Skeletal muscle cell (primary cell): Measurements from ENCODE around the gene RNF150.
"Not testable (repeated sequence)": the region's sequence is repeated elsewhere in the genome, so short reads cannot be mapped to it uniquely, and the experiment has no call there.

Experiments used
- DNase-seq: peaks from one replicate; pipeline ENCODE4 v3.0.0-alpha.2; 2010; ENCODE audit warnings: low read depth
- H3K4me3 ChIP-seq: 2 replicates; pipeline ENCODE4 v1.5.1; 2011; ENCODE audit warnings: low read depth, mild to moderate bottlenecking, control low read depth, low read length, moderate library complexity

The RNF150 gene

DNA sequence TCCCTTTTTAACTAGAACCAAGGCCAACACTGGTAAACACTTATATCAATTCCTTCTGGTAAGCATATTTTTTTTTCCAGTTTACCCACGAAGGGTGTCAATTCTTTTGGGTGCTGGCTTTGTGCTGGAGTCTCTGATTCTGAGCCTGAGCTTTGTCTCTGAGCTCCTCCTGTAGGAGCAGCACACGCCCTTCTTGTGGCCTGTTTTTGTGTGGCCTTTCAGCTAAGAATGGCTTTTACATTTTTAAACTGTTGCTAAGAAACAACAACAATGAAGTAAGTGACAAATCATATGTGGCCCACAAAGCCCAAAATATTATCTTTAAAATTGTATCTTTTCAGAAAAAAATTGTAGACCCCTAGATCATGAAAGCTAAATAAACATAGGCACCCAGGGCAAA lies 279.1 kb downstream of the RNF150 start:
- DNase-seq = no peak
- no peak overlapping the region for H3K4me3 ChIP-seq

DNA sequence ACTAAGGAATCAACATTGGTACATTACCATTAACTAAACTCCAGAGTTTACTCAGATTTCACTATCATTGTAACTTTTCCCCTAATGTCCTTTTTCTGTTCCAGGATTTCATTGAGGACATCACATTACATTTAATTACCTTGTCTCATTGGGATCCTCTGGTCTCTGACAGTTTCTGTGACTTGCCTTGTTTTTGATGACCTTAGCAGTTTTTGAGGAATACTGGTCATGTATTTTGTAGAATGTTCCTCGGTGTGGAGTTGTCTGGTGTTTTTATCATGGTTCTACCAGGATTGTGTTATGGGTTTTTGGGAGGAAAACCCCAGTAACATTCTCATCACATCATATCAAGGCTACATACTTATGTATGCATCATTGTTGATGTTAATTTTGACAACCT lies 281.5 kb downstream of the RNF150 start:
- no peak overlapping the region for H3K4me3 ChIP-seq
- DNase-seq = no peak

DNA sequence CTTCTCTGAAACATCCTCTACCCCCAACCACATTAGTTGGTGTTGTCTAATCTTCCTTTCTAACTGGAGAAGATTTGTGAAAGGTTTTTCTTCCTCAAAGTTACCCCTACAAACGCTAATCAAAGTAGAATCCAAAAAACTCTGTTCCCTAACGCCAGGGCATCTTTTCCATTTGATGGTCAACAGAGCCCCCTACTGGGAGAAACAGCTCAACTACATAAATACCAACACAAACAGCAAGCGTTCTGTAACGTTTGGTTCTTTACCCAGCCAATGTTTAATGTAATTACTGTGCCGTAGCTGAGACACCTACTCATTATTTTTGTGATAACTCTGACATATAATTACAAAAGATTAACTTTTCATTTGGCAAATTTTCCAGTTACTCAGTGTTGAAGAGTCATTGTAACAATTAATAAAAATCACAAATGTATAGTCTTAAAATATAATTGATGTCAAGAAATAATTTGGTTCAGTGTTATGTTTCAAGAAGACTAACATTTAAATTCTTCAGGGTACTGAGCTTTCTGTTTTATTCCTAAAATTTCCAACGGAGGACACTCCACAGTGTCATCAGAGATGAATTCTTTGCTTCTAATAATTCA lies 282.1 kb downstream of the RNF150 start:
- no peak overlapping the region for H3K4me3 ChIP-seq
- no peak for DNase-seq

DNA sequence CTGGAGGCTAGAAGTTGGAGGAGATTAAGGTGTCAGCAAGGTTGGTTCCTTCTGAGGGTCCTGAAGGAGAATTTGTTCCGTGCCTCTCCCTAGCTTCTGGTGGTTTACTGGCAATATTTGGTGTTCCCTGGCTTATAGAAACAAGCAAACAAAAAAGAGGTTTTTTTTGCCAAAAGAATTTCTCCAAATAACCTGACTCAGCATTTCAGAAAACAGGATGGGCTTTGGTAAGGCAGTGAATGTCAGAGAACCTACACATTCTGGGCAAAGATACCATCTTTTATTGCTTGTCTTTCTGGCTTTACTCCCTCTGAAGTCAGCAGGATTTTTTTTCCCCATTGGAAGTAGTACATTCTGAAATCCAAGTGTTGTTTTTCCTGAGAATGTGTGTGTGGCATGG lies 283.7 kb downstream of the RNF150 start:
- DNase-seq = no peak
- H3K4me3 ChIP-seq = no peak overlapping the region

DNA sequence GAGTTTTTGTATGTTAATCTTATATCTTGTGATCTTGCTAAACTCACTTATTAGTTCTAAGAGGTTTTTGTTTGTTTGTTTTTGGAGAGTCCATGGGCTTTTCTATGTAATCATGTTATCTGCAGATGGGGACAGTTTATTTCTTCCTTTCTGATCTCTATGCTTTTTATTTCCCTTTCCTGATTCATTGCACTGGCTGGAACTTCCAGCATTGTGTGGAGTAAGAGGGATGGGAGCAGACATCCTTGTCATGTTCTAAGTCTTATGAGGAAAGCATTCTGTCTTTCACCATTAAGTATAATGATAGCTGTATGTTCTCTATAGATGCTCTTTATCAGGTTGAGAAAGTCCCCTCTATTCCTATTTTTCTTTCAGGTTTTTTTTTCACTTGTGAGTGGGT lies 286.5 kb downstream of the RNF150 start:
- H3K4me3 ChIP-seq = no peak overlapping the region
- no peak for DNase-seq

DNA sequence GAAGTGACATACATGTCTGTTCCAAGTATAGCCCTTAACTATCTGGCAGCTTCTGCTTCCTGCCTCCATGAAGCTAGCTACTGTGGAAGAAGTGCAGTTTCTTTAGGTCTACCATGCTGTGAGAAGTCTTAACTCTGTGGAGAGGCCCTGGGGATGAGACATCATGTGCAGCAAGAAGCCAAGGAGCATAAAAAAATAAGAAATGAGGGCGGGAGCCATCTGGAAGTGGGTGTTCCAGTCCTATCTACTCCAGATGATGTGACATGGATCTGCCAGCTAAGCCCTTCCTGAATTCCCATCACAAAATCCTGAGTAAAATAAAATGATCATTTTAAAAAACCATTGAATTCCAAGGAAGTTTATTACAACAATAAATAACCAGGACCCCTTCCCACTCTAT lies 289.2 kb downstream of the RNF150 start:
- no peak overlapping the region for H3K4me3 ChIP-seq
- DNase-seq = no peak

DNA sequence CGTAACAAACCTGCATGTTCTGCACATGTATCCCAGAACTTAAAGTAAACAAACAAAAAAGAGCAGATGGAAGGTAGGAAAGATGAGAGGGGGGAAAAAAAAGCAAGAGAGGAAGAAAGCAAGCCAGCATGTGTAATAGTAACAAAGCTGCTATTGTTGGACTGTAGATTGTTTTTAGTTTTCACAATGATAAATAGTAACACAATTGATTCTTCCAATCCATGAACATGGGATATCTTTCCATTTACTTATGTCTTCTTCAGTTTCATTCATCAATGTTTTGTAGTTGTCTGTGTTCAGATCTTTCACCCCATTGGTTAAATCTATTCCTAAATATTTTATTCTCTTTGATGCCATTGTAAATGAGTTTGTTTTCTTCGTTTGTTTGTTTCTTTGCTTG lies 292.1 kb downstream of the RNF150 start:
- DNase-seq = no peak
- no peak overlapping the region for H3K4me3 ChIP-seq

DNA sequence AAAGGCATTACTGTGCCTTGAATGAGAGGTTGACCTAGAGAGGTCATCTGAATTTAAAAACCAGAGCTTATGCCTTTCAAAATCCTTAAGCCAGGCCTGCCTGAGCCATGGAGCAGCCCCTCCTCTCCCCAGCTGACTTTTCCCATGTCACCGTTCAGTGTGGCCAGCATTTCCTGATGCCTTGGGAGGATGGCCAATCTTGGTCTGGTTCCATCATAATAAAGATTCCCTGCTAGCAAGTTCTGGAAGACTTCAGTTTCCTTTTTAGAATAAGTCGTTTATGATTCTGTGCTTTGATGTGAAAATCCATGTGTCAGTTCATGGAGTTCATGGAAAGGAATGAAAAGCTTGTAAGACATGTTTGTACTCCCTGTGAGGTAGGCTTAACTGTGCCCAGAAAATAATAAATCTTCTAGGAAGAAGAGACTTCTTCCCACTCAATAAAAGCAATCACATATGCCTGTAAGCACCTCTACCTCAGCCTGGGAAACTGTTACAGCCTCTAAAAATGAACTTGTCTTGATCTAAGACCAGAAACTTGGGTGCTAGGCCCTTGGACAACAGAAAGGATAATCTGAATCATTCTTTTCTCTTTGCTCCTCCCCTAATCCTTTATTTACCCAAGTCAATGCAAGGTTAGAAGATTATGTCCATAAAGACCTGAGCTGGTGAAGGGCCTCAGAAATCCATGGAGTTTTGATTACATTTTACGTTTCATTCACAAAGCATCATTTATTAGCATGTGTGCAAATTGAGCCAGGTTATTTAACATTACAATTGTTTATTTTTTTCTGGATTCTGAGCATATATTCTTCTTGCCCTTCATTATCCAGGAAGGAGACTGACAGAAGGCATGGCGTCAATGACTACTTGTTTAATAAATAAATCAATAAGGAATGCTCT lies 293.1 kb downstream of the RNF150 start:
- H3K4me3 ChIP-seq = no peak overlapping the region
- peak; percentile 7 for DNase-seq

DNA sequence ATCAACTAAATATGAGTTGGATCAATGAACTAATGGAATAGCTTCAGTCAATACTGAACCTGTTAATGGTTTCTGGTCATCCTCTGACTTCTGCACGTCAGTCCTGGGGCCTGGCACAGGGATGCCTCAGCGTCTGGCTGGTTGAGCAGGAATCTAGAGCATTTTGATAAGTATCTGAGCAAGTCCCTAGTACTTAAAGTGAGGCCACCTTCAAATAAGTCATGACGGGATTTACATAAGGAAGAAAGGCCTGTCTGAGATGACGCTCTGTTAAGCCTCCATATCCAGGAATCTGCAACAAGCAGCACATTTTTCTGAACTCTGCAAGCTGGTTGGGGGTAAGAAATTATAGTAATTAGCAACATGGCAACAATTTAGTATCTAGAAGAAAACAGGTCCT lies 293.9 kb downstream of the RNF150 start:
- no peak for DNase-seq
- H3K4me3 ChIP-seq = no peak overlapping the region

DNA sequence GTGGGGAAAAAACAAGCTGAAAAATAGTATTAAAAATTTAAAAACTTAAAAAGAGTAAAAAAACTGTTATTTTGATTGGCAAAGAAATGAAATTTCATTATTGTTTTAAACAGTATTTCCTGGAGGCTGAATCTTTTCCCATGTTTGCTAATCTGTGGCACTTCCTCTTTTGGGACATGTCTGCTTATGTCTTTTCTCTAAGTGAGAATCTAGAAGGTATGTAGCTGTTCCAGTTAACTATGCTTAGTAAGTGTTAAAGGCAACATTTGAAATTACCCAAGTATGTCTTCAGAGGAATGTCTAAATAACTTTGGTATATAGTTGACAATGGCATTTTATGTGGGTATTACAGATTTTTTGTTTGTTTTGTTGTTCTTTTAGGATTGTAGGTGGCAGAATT lies 295.5 kb downstream of the RNF150 start:
- DNase-seq = no peak
- H3K4me3 ChIP-seq = no peak overlapping the region

DNA sequence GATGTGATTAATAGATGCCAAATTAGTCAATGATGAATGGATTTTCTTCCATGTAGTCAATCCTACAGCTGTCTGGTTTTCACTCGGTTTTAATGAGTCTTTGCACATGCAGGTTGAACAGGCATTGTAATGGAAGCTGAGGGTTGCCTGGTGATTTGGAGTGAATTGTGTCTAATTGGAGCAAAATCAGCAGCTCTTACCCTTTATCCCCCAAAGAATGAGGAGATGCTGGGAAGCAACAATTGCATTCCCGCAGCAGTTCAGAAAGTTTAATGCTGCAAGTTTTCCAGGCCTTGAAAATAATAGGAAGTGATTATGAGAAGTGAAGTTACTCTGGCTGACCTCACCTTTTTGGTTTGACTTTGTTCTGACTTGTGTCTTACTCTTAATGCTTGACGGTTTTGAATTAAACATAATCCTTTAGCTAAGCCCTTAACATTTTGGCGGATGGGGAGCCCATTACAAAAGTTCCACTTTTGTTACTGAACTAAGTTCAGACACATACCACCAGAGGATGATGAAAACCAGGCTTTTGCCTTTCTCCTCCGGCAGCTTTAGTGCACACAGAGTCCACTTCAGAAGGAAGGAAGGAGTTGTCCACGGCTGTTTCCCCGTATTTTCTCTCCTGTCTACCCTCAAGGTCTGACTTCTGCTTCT lies 298.3 kb downstream of the RNF150 start:
- DNase-seq = no peak
- no peak overlapping the region for H3K4me3 ChIP-seq

DNA sequence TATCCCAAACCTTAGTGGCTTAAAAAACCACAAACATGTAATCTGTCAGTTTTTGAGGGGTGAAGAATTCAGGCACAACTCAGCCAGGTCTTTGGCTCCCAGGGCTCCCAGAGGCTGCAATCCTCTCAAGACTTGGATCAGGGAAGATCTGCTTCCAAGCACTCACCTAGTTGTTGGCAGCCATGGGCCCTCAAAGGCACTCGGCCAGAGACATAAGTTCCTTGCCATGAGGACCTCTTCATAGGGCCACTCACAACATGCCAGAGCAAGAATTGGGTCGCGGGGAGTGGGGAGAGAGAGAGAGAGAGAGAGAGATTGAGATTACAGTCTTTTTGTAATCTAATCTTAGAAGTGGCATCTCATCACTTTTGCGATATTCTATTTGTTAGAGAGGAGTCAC lies 300.0 kb downstream of the RNF150 start:
- no peak for DNase-seq
- no peak overlapping the region for H3K4me3 ChIP-seq

DNA sequence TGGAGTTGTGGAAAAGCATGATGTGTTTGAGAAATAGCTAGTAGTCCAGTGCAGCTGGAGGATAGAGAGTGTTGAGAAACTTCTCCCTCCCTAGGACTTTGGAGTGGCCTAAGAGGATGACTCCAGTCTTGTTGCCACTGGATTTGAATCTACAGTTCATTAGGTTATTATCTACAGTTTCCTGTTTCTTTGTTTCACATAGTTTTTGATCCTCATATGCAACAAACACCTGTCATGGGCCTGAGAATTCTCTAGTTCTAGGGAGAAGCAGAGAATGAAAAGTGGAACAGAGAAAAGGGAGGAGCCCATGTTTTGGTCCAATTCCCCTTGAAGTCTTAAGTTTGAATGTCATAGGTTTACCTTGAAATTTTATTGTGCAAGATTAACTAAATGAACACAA lies 303.4 kb downstream of the RNF150 start:
- H3K4me3 ChIP-seq = no peak overlapping the region
- DNase-seq = no peak

DNA sequence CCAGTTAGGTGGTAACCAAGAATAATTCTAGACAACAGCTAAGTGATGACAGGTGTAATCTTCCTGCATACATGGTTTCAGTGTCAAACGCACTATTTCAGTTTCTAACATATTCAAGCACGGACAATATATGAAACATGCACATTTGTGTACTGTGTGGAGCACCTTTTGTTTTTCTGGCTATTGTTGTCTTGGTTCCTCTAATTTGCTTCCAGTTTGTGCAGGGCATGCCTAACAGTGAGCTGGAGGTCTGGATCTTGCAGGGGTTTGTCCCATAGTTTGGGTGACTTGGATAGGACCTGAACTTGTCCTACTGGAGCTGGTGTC lies 306.6 kb downstream of the RNF150 start:
- no peak overlapping the region for H3K4me3 ChIP-seq

DNA sequence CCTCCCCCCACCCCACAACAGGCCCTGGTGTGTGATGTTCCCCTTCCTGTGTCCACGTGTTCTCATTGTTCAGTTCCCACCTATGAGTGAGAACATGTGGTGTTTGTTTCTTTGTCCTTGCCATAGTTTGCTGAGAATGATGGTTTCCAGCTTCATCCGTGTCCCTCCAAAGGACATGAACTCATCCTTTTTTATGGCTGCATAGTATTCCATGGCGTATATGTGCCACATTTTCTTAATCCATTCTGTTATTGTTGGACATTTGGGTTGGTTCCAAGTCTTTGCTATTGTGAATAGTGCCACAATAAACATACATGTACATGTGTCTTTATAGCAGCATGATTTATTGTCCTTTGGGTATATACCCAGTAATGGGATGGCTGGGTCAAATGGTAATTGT lies 312.7 kb downstream of the RNF150 start:
- DNase-seq, H3K4me3 ChIP-seq: not testable (repeated sequence)

More for the DNA sequence above, 306.6 kb downstream of the RNF150 start:
- DNase-seq = no peak

DNA sequence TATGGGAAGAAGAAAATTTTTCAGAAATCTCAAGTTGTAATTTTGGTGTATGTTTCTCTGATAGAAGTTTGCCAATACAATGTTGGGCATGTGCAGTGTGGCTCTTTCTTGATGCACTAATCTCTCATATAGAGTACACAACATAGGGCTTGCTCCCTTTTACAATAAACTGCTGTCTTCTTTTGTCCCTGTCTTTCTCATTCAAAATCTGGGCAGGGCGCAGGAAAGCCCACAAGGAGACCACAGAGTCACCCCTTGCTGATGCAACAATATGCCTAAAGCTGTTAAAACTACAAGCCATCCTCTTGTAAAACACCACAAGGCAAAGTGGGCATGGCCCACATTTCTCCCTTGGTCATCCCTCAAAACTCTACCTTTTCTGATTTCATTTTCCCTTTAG lies 313.7 kb downstream of the RNF150 start:
- no peak for DNase-seq
- H3K4me3 ChIP-seq = no peak overlapping the region

DNA sequence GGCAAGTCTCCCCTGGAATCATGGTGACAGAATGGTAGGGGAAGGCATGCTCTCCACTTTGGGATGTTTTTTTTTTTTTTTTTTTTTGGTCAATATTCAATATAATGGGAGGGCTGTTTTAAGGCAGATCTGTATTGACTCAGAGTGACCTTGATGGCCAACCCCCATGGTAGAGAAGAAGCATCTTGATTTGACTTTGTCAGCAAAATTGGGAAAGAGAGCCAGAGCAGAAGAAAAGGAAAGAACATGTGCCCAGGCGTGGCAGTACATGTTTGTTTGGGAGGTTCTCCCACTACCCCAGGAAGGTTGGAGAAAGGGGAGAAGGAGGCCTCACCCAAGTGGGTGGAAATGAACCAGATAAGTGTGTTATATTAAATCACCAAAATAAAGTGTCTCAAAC lies 314.8 kb downstream of the RNF150 start:
- DNase-seq = no peak
- no peak overlapping the region for H3K4me3 ChIP-seq

DNA sequence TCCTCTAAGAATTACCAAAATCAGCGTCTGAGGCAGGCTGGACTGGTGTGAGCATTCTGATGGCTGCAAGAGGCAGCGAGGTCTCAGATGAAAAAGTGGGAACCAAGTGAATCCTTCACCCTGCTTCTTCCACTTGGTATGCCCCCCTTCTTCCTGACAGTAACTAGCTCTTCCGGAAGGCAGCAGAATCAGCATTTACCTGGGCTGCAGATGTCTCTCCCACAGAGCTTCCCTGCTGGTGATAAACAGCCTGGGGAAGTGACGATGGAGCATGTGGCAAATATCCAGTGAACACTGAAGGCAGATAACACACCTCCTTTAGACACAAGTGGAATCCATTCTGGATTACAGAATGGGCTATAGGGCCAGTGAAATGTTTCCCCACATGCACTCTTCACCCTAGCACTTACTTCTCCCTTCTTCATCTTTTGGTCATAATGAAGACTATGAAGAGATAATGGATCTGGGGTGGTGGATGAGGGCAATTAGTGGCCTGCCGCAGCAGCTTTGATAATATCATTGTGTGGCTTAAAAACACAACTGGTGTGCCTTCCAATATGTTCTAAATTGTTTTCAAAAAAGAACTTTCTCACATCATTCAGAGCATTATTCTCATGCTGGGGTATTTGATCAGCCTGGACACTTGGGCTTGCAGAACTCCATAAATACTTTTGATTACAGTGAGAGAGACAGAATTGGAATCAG lies 316.3 kb downstream of the RNF150 start:
- no peak overlapping the region for H3K4me3 ChIP-seq
- no peak for DNase-seq

DNA sequence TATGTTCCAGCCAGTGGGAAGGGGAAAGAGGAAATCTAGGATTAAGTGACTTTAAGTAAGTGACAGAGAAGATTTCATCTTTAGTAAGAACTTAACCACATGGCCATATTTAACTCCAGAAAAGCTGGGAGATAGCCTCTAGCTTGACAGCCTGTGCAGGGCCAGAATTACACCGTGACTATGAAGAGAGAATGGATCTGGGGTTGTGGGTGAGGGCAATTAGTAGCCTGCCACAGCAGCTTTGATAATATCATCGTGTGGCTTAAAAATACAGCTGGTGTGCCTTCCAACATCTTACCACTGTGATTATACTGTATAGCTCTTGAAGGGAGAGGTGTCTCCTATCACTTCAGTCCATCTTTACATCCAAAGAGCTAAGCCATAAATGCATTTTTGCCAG lies 319.5 kb downstream of the RNF150 start:
- no peak for DNase-seq
- no peak overlapping the region for H3K4me3 ChIP-seq

DNA sequence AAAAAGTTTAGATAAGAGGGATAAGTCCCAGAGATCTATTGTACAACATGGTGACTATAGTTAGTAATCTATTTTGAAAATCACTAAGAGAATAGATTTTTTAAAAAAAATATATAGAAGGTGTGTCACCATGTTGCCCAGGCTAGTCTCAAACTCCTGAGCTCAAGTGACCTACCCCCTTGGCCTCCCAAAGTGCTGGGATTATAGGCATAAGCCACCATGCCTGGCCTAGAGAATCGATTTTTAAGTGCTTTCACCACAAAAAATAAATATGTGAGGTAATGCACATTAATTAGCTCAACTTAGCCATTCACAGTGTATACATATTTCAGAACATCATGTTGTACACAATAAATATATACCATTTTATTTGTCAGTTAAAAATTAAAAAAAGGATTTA lies 320.4 kb downstream of the RNF150 start:
- H3K4me3 ChIP-seq = no peak overlapping the region
- no peak for DNase-seq
